Esophagus squamous epithelium (tissue), 5 donors: ENCODE measurements around the gene CTNND2. TPM values are rescaled to one million over a fixed set of nuclear protein-coding genes. Genes with fewer than 3 reads are reported as not detected.

Source experiments
- DNase-seq: peaks from one replicate; lab custom pipeline; 2025; lab: John Stamatoyannopoulos, UW
- H3K27ac ChIP-seq, 4 donors: fragments of 200-600 bp; sonication (generic); one replicate each; pipeline ENCODE4 v1.5.1; 2016 to 2019; ENCODE audit warnings: mild to moderate bottlenecking in 1 of 4
- H3K27me3 ChIP-seq, 4 donors: fragments of 200-600 bp; sonication (generic); 1 replicate in 3 of 4; 2 replicates in 1 of 4; pipeline versions ENCODE4 v1.5.1 to v1.6.0; 2017 to 2021; ENCODE audit warnings: antibody characterized with exemption in 1 of 4
- H3K36me3 ChIP-seq, 3 donors: fragments of 200-600 bp; sonication (generic); one replicate each; pipeline ENCODE4 v1.5.1; 2016 to 2019
- H3K4me1 ChIP-seq, 3 donors: fragments of 200-600 bp; sonication (generic); one replicate each; pipeline ENCODE4 v1.5.1; 2017 to 2019
- H3K4me3 ChIP-seq, 4 donors: fragments of 200-600 bp; sonication (generic); 1 replicate in 3 of 4; 2 replicates in 1 of 4; pipeline ENCODE4 v1.5.1; 2016 to 2019; ENCODE audit warnings: mild to moderate bottlenecking in 2 of 4, moderate library complexity in 1 of 4
- H3K9me3 ChIP-seq, 3 donors: fragments of 200-600 bp; sonication (generic); one replicate each; pipeline ENCODE4 v1.5.1; 2016 to 2019
- CTCF ChIP-seq, 6 experiments: fragments of 450-650 bp in 4 of 6; fragments of 200-600 bp in 2 of 6; sonication (generic) in 2 of 6; IDR thresholded peaks; one replicate each; pipeline ENCODE4 v1.5.1; 2016 to 2019; ENCODE audit warnings: antibody characterized with exemption in 6 of 6, mild to moderate bottlenecking in 4 of 6, moderate library complexity in 4 of 6
- POLR2A ChIP-seq, 4 donors: fragments of 450-650 bp; IDR thresholded peaks; one replicate each; pipeline ENCODE4 v1.6.1; 2017; ENCODE audit warnings: antibody characterized with exemption in 4 of 4, mild to moderate bottlenecking in 4 of 4, moderate library complexity in 3 of 4
- WGBS, 2 donors: methylation state at CpG; one replicate each; pipeline ENCODE4 v1.1.5; 2018; 5-methylcytosine and 5-hydroxymethylcytosine counted together
- intact Hi-C: fragments of 100-400 bp; cut with DNase I; formaldehyde crosslinking; loops from one replicate; pipeline ENCODE4 v1.15.0; 2022
- total RNA-seq, 4 donors: library from RNA; depleted of rRNA; stranded (reverse); fragments of >200 nt; gene quantifications; one replicate each; pipeline ENCODE4 v1.1.0, GENCODE V29; 2016
- donor health status: DM: yes; HTN: yes; CAD: no.

Gene CTNND2
- total RNA-seq, 4 donors from 2014 or later = 0.38 to 0.50 TPM; not detected in 2

- Histone ChIP-seq H3K9me3 (no peaks in the 10 kb centered on the region), H3K27ac (no peak overlapping the region), H3K4me1 (no peaks in the 10 kb centered on the region), H3K4me3 (no peak overlapping the region), H3K36me3 (no peaks in the 10 kb centered on the region), H3K27me3 (no peaks in the 10 kb centered on the region)
- TF ChIP-seq CTCF (IDR thresholded peaks at IDR 0.05) (no peak), POLR2A (IDR thresholded peaks at IDR 0.05) (no peak)
- WGBS, 2 donors = 93 to 95% methylated on average over 1 of the region's 1 CpG
- no peak for DNase-seq
- intact Hi-C loops = no loop called here
These were observed 393.4 kb downstream of the CTNND2 start for GRCh38 chr5:11510889-11511288.

- Histone ChIP-seq H3K4me1 (no peaks in the 10 kb centered on the region), H3K36me3 (no peaks in the 10 kb centered on the region), H3K27me3 (no peaks in the 10 kb centered on the region), H3K27ac (no peak overlapping the region), H3K9me3 (no peaks in the 10 kb centered on the region), H3K4me3 (no peak overlapping the region)
- intact Hi-C loops = no loop called here
- WGBS, 2 donors = 78 to 79% methylated on average over 7 of the region's 7 CpGs
- no peak for TF ChIP-seq POLR2A (IDR thresholded peaks at IDR 0.05)
- no peak for TF ChIP-seq CTCF (IDR thresholded peaks at IDR 0.05)
- DNase-seq = no peak
These were observed 394.5 kb downstream of the CTNND2 start for GRCh38 chr5:11509793-11510192.

- Histone ChIP-seq H3K9me3 (no peaks in the 10 kb centered on the region), H3K27ac (no peak overlapping the region), H3K36me3 (no peaks in the 10 kb centered on the region), H3K4me3 (no peak overlapping the region), H3K27me3 (no peaks in the 10 kb centered on the region), H3K4me1 (no peaks in the 10 kb centered on the region)
- intact Hi-C loops = no loop called here
- no peak for DNase-seq
- WGBS, 2 donors = 62% methylated on average over 9 of the region's 9 CpGs
- no peak for TF ChIP-seq CTCF (IDR thresholded peaks at IDR 0.05)
- no peak for TF ChIP-seq POLR2A (IDR thresholded peaks at IDR 0.05)
These were observed 396.9 kb downstream of the CTNND2 start for GRCh38 chr5:11507156-11507910.

- WGBS, 2 donors = 39 to 61% methylated on average over 2 to 3 of the region's 3 CpGs
- Histone ChIP-seq H3K4me3 (no peak overlapping the region), H3K9me3 (no peaks in the 10 kb centered on the region), H3K36me3 (no peaks in the 10 kb centered on the region), H3K27me3 (no peaks in the 10 kb centered on the region), H3K4me1 (no peaks in the 10 kb centered on the region), H3K27ac (no peak overlapping the region)
- TF ChIP-seq CTCF (IDR thresholded peaks at IDR 0.05) (no peak), POLR2A (IDR thresholded peaks at IDR 0.05) (no peak)
- intact Hi-C loops = no loop called here
- DNase-seq = no peak
These were observed 399.4 kb downstream of the CTNND2 start for GRCh38 chr5:11504886-11505193.

- H3K36me3 ChIP-seq = no peaks in the 10 kb centered on the region
- no peak overlapping the region for H3K27ac ChIP-seq
- intact Hi-C loops = no loop called here
- 45 to 59% methylated on average over 12 of the region's 12 CpGs for WGBS, 2 donors
- no peak overlapping the region for H3K4me3 ChIP-seq
- DNase-seq = no peak
- TF ChIP-seq CTCF (IDR thresholded peaks at IDR 0.05) = no peak
- no peak for TF ChIP-seq POLR2A (IDR thresholded peaks at IDR 0.05)
- no peaks in the 10 kb centered on the region for H3K27me3 ChIP-seq
- H3K9me3 ChIP-seq = no peaks in the 10 kb centered on the region
- no peaks in the 10 kb centered on the region for H3K4me1 ChIP-seq
These were observed 400.0 kb downstream of the CTNND2 start for GRCh38 chr5:11504065-11504885.
